IMR-90 (cell line): Measurements from ENCODE around the gene STEAP4. TPM values are rescaled to one million over a fixed set of nuclear protein-coding genes. Genes with fewer than 3 reads are reported as not detected.

Experiments
- ATAC-seq: fragments of 200-7000 bp; cut with Tn5 transposase; 2 replicates; pipeline ENCODE4 v1.9.1; 2020; ENCODE audit warnings: low read depth, mild to moderate bottlenecking, moderate library complexity
- BruUV-seq: library from RNA; stranded (reverse); fragments of 400-500 nt; replicated peaks from 2 replicates; lab custom pipeline; 2021; lab: Mats Ljungman, UMichigan
- CTCF ChIA-PET: fragments of 300-600 bp; formaldehyde crosslinking; extraction: SDS; loops from one replicate; lab custom pipeline; 2021; ENCODE audit warnings: antibody characterized with exemption; lab: Yijun Ruan, JAX
- POLR2A ChIA-PET: fragments of 300-600 bp; sonication (Branson Sonifier 250); formaldehyde crosslinking; loops from one replicate; lab custom pipeline; 2022; ENCODE audit warnings: antibody characterized with exemption; ENCODE audit not compliant: unreplicated experiment; lab: Charles Lee
- DNase-seq: peaks from one replicate; pipeline ENCODE4 v3.0.0; 2013
- H2AFZ ChIP-seq: replicated peaks from 2 replicates; pipeline ENCODE3; 2013; ENCODE audit warnings: low read length, mild to moderate bottlenecking; ENCODE audit not compliant: poor library complexity
- H2AK5ac ChIP-seq: 2 replicates; pipeline ENCODE4 v1.6.1; 2013; ENCODE audit warnings: low read depth, low read length, inconsistent platforms
- H2AK9ac ChIP-seq: replicated peaks from 2 replicates; pipeline ENCODE3; 2013; ENCODE audit warnings: mild to moderate bottlenecking, low read depth, low read length, moderate library complexity; ENCODE audit not compliant: poor library complexity
- H2BK120ac ChIP-seq: 2 replicates; pipeline ENCODE4 v1.6.1; 2013; ENCODE audit warnings: low read depth, low read length, inconsistent platforms
- H2BK15ac ChIP-seq: 3 replicates; pipeline ENCODE4 v1.6.1; 2013; ENCODE audit warnings: low read depth, low read length, inconsistent platforms
- H2BK20ac ChIP-seq: 2 replicates; pipeline ENCODE4 v1.6.1; 2013; ENCODE audit warnings: low read depth, mild to moderate bottlenecking, inconsistent platforms, low read length, moderate library complexity
- H2BK5ac ChIP-seq: 2 replicates; pipeline ENCODE4 v1.6.1; 2013; ENCODE audit warnings: mild to moderate bottlenecking, low read depth, low read length, inconsistent platforms; ENCODE audit not compliant: poor library complexity, severe bottlenecking
- H3K14ac ChIP-seq: replicated peaks from 2 replicates; pipeline ENCODE4 v1.6.1; 2013; ENCODE audit warnings: low read depth, low read length, inconsistent platforms
- H3K18ac ChIP-seq: 2 replicates; pipeline ENCODE4 v1.6.1; 2013; ENCODE audit warnings: low read depth, low read length, control low read depth
- H3K23ac ChIP-seq: 2 replicates; pipeline ENCODE4 v1.6.1; 2013; ENCODE audit warnings: low read depth, low read length, inconsistent platforms
- H3K27ac ChIP-seq: 2 replicates; pipeline ENCODE4 v1.5.1; 2013; ENCODE audit warnings: mild to moderate bottlenecking, control low read depth, low read length; ENCODE audit not compliant: insufficient read depth
- H3K27me3 ChIP-seq: 2 replicates; pipeline ENCODE4 v1.6.1; 2013; ENCODE audit warnings: low read length; ENCODE audit not compliant: control insufficient read depth, insufficient read depth
- H3K36me3 ChIP-seq: 2 replicates; pipeline ENCODE4 v1.6.1; 2013; ENCODE audit warnings: low read length, mixed read lengths; ENCODE audit not compliant: control insufficient read depth, insufficient read depth
- H3K4ac ChIP-seq: 2 replicates; pipeline ENCODE4 v1.6.1; 2013; ENCODE audit warnings: low read depth, low read length, inconsistent platforms
- H3K4me1 ChIP-seq: 2 replicates; pipeline ENCODE4 v1.6.1; 2013; ENCODE audit warnings: low read length, mixed read lengths; ENCODE audit not compliant: control insufficient read depth, insufficient read depth
- H3K4me2 ChIP-seq: 2 replicates; pipeline ENCODE4 v1.6.1; 2013; ENCODE audit warnings: low read depth, mild to moderate bottlenecking, control low read depth, low read length, moderate library complexity
- H3K4me3 ChIP-seq: 2 replicates; pipeline ENCODE4 v1.5.1; 2013; ENCODE audit warnings: low read depth, mild to moderate bottlenecking, control low read depth, low read length, moderate library complexity; ENCODE audit not compliant: insufficient read depth
- H3K56ac ChIP-seq: 2 replicates; pipeline ENCODE4 v1.6.1; 2013; ENCODE audit warnings: low read length, inconsistent platforms; ENCODE audit not compliant: insufficient read depth; ENCODE audit errors: extremely low read depth
- H3K79me1 ChIP-seq, 2 experiments: 2 replicates each; pipeline ENCODE4 v1.6.1; 2013; ENCODE audit warnings: low read length in 2 of 2, inconsistent platforms in 1 of 2, low read depth in 1 of 2
- H3K9ac ChIP-seq: 2 replicates; pipeline ENCODE4 v1.6.1; 2013; ENCODE audit warnings: low read depth, low read length, control low read depth
- H3K9me1 ChIP-seq: 2 replicates; pipeline ENCODE4 v1.6.1; 2013; ENCODE audit warnings: low read length, inconsistent platforms; ENCODE audit not compliant: insufficient read depth
- H3K9me3 ChIP-seq: 2 replicates; pipeline ENCODE4 v1.6.1; 2013; ENCODE audit warnings: low read length; ENCODE audit not compliant: control insufficient read depth, insufficient read depth
- H4K20me1 ChIP-seq: 2 replicates; pipeline ENCODE4 v1.6.1; 2013; ENCODE audit warnings: low read length, inconsistent platforms; ENCODE audit not compliant: insufficient read depth
- H4K5ac ChIP-seq: 2 replicates; pipeline ENCODE4 v1.6.1; 2013; ENCODE audit warnings: mild to moderate bottlenecking, low read depth, low read length, control low read depth
- H4K8ac ChIP-seq, 2 experiments: 2 replicates each; pipeline ENCODE4 v1.6.1; 2013; ENCODE audit warnings: low read depth in 2 of 2, low read length in 2 of 2, control low read depth in 1 of 2, inconsistent platforms in 1 of 2
- H4K91ac ChIP-seq: 2 replicates; pipeline ENCODE4 v1.6.1; 2013; ENCODE audit warnings: low read depth, low read length, inconsistent platforms; ENCODE audit not compliant: insufficient read depth
- CHD1 ChIP-seq: IDR thresholded peaks from 2 replicates; pipeline ENCODE4 v1.6.1; 2012; ENCODE audit warnings: low read depth, low read length, improper control_type of control experiment
- WGBS, 2 experiments: methylation state at CpG; one replicate each; pipeline versions ENCODE4 v1.1.5 to v1.1.7; 2013; ENCODE audit warnings: missing lambda C conversion rate in 2 of 2; ENCODE audit not compliant: insufficient read length in 1 of 2; ENCODE audit errors: extremely low coverage in 2 of 2; 5-methylcytosine and 5-hydroxymethylcytosine counted together
- dilution Hi-C: fragments of 300-500 bp; cut with HindIII; formaldehyde crosslinking; loops from one replicate; pipeline ENCODE4 v1.14.3; 2018; ENCODE audit warnings: low sequenced_read_pairs; ENCODE audit not compliant: unreplicated experiment
- in situ Hi-C: fragments of 300-500 bp; cut with MboI; formaldehyde crosslinking; loops from 3 replicates; pipeline ENCODE4 v1.14.3; 2019; ENCODE audit warnings: low sequenced_read_pairs, inconsistent platforms, mixed read lengths
- intact Hi-C: fragments of 100-400 bp; cut with micrococcal nuclease; formaldehyde crosslinking; loops from 2 replicates; pipeline ENCODE4 v1.10.0; 2022
- polyA plus RNA-seq, 3 experiments: library from polyadenylated mRNA; depleted of rRNA; stranded (reverse); fragments of >200 nt; gene quantifications; 2 replicates each; pipeline ENCODE4 v1.2.3, GENCODE V29; 2012; ENCODE audit warnings: low replicate concordance in 1 of 3
- total RNA-seq: library from RNA; depleted of rRNA; stranded (reverse); fragments of >200 nt; gene quantifications from 2 replicates; pipeline ENCODE4 v1.2.3, GENCODE V29; 2012

The STEAP4 gene
- total and polyA plus RNA-seq, 2 of the 4 experiments (the other 2 are of a cell fraction), result not detected

DNA sequence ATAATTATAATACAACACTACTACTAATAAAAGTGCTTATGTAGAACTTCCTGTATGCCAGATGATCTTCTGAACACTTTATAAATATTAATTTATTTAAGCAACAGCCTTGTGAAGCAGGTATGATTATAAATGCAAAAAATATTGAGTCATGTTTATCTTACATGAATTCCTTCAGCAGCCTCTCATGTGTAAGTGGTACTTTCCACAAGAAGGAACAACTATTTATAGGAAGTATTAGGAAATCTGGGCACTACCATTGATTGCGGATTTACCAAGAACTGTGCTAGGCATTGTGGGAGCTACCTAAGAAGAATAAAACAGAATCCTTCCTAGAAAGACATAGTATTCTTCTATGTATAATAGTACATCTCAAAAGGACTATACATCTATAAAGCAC is 10.7 kb upstream of the STEAP4 start:
- Histone ChIP-seq H4K5ac (no peak overlapping the region), H2BK120ac (no peak overlapping the region), H3K18ac (no peak overlapping the region), H3K4me1 (no peaks in the 10 kb centered on the region), H2BK5ac (no peak overlapping the region), H3K14ac (no peak overlapping the region), H3K9me1 (no peaks in the 10 kb centered on the region), H3K4me3 (no peak overlapping the region), H3K9ac (no peak overlapping the region), H3K4me2 (no peak overlapping the region), H3K36me3 (no peaks in the 10 kb centered on the region), H3K56ac (no peak overlapping the region), H2AK5ac (no peak overlapping the region), H3K79me1 (no peaks in the 10 kb centered on the region), H2AFZ (no peak overlapping the region), H3K27me3 (no peaks in the 10 kb centered on the region), H4K8ac (no peak overlapping the region), H3K23ac (no peak overlapping the region), H3K27ac (no peak overlapping the region), H3K9me3 (no peaks in the 10 kb centered on the region), H4K20me1 (no peaks in the 10 kb centered on the region), H2AK9ac (no peak overlapping the region), H3K4ac (no peak overlapping the region), H4K91ac (no peak overlapping the region), H2BK20ac (no peak overlapping the region), H2BK15ac (no peak overlapping the region)
- no TSS peak for BruUV-seq
- ChIA-PET POLR2A (no interaction called here), CTCF (no interaction called here)
- no peak for TF ChIP-seq CHD1
- WGBS, 2 experiments, result no CpG with 5 or more reads among the region's 1 CpG
- intact Hi-C loops (no loop called here), in situ Hi-C loops (no loop called here), dilution Hi-C loops (no loop called here)
- DNase-seq, result no peak
- no peak for ATAC-seq
